GM23338 (cell line): ENCODE measurements around the gene AKAP17A. TPM values are rescaled to one million over a fixed set of nuclear protein-coding genes. Genes with fewer than 3 reads are reported as not detected.

Experiments
- ATAC-seq: fragments of 200-7000 bp; cut with Tn5 transposase; 3 replicates; pipeline ENCODE4 v1.9.1; 2020
- DNase-seq: peaks from one replicate; pipeline ENCODE4 v3.0.0-alpha.2; 2015; ENCODE audit warnings: low spot score
- H2AFZ ChIP-seq: fragments of 200-600 bp; sonication (generic); 2 replicates; pipeline ENCODE4 v1.8.0; 2016; ENCODE audit warnings: antibody characterized with exemption, mild to moderate bottlenecking, moderate library complexity
- H3F3A ChIP-seq: fragments of 200-600 bp; sonication (generic); replicated peaks from 2 replicates; pipeline ENCODE4 v1.8.0; 2017; ENCODE audit warnings: antibody characterized with exemption, mixed run types, low read depth
- H3K27ac ChIP-seq: fragments of 200-600 bp; sonication (generic); 2 replicates; pipeline ENCODE4 v1.6.1; 2016; ENCODE audit warnings: low read depth
- H3K27me3 ChIP-seq: fragments of 200-600 bp; sonication (generic); 2 replicates; pipeline ENCODE4 v1.8.0; 2016; ENCODE audit warnings: mild to moderate bottlenecking, mixed run types, moderate library complexity; ENCODE audit not compliant: insufficient read depth
- H3K36me3 ChIP-seq: fragments of 200-600 bp; sonication (generic); 2 replicates; pipeline ENCODE4 v1.8.0; 2016; ENCODE audit warnings: mild to moderate bottlenecking; ENCODE audit not compliant: insufficient read depth
- H3K4me1 ChIP-seq: fragments of 200-600 bp; sonication (generic); 2 replicates; pipeline ENCODE4 v1.8.0; 2016; ENCODE audit warnings: mild to moderate bottlenecking, moderate library complexity; ENCODE audit not compliant: insufficient read depth
- H3K4me2 ChIP-seq: fragments of 200-600 bp; sonication (generic); 2 replicates; pipeline ENCODE4 v1.7.1; 2017; ENCODE audit warnings: mixed run types
- H3K4me3 ChIP-seq: fragments of 200-600 bp; sonication (generic); 2 replicates; pipeline ENCODE4 v1.6.1; 2016; ENCODE audit warnings: mixed run types
- H3K79me2 ChIP-seq: fragments of 200-600 bp; sonication (generic); replicated peaks from 2 replicates; pipeline ENCODE4 v1.8.0; 2017; ENCODE audit warnings: mild to moderate bottlenecking; ENCODE audit not compliant: insufficient read depth
- H3K9me2 ChIP-seq: fragments of 200-600 bp; sonication (generic); 2 replicates; pipeline ENCODE4 v1.8.0; 2017; ENCODE audit not compliant: insufficient read depth
- H4K20me1 ChIP-seq: fragments of 200-600 bp; sonication (generic); replicated peaks from 2 replicates; pipeline ENCODE4 v1.8.0; 2017; ENCODE audit warnings: mild to moderate bottlenecking; ENCODE audit not compliant: insufficient read depth
- H3K27ac Mint-ChIP-seq: 2 replicates; pipeline ENCODE4 v1.8.0; 2020; ENCODE audit warnings: inconsistent platforms, mild to moderate bottlenecking, moderate library complexity, mixed read lengths
- H3K27me3 Mint-ChIP-seq: 3 replicates; pipeline ENCODE4 v1.8.0; 2022; ENCODE audit warnings: low read depth, mild to moderate bottlenecking, moderate library complexity, mixed read lengths, inconsistent platforms; ENCODE audit not compliant: insufficient read depth, poor library complexity
- H3K36me3 Mint-ChIP-seq: 3 replicates; pipeline ENCODE4 v1.8.0; 2021; ENCODE audit warnings: low read depth, mild to moderate bottlenecking, inconsistent platforms, moderate library complexity, mixed read lengths
- H3K4me1 Mint-ChIP-seq: 3 replicates; pipeline ENCODE4 v1.8.0; 2020; ENCODE audit warnings: mild to moderate bottlenecking, inconsistent platforms, mixed read lengths
- H3K4me3 Mint-ChIP-seq: 3 replicates; pipeline ENCODE4 v1.8.0; 2021; ENCODE audit warnings: moderate library complexity, mild to moderate bottlenecking, inconsistent platforms, mixed read lengths
- H3K9me3 Mint-ChIP-seq: 3 replicates; pipeline ENCODE4 v1.8.0; 2020; ENCODE audit warnings: moderate library complexity, mild to moderate bottlenecking, inconsistent platforms, mixed read lengths
- CREB1 ChIP-seq: fragments of 250-450 bp; sonication (Bioruptor Pico); IDR thresholded peaks from 2 replicates; pipeline ENCODE4 v1.5.0; 2020; ENCODE audit warnings: low read depth, mild to moderate bottlenecking, moderate library complexity
- EZH2phosphoT487 ChIP-seq: fragments of 200-600 bp; sonication (generic); IDR thresholded peaks from one replicate; pipeline ENCODE4 v1.8.1; 2018; ENCODE audit warnings: antibody characterized with exemption; ENCODE audit not compliant: unreplicated experiment
- JUNB ChIP-seq: IDR thresholded peaks from one replicate; pipeline ENCODE4 v1.6.1; 2016; ENCODE audit warnings: antibody characterized with exemption; ENCODE audit not compliant: unreplicated experiment
- NANOG ChIP-seq: IDR thresholded peaks from 2 replicates; pipeline ENCODE4 v1.6.1; 2016; ENCODE audit warnings: antibody characterized with exemption, borderline replicate concordance
- POLR2AphosphoS5 ChIP-seq: IDR thresholded peaks from 2 replicates; pipeline ENCODE4 v1.6.1; 2016; ENCODE audit warnings: antibody characterized with exemption, low read depth
- STAT1 ChIP-seq: IDR thresholded peaks from one replicate; pipeline ENCODE4 v1.6.1; 2016; ENCODE audit warnings: antibody characterized with exemption; ENCODE audit not compliant: unreplicated experiment
- polyA plus RNA-seq: library from polyadenylated mRNA; unstranded; fragments of >200 nt; fragmentation: Nextera tagmentation; extraction: Ambion mirVana; gene quantifications from 2 replicates; pipeline ENCODE4 v1.2.1, GENCODE V29; 2016
- total RNA-seq: library from RNA; depleted of rRNA; stranded (reverse); fragments of >200 nt; shearing (Covaris generic); gene quantifications from 2 replicates; pipeline ENCODE4 v1.2.3, GENCODE V29; 2014
- TF ChIP-seq, protein P1 (sequence below): IDR thresholded peaks from one replicate; pipeline ENCODE4 v1.6.1; 2018; ENCODE audit warnings: antibody characterized with exemption; ENCODE audit not compliant: unreplicated experiment
- TF ChIP-seq, protein P2 (sequence below), 2 experiments: fragments of 200-600 bp in 1 of 2; sonication (generic) in 1 of 2; conservative IDR thresholded peaks; 2 replicates each; pipeline versions ENCODE4 v1.5.1 to v1.6.1; 2016 to 2017; ENCODE audit warnings: antibody characterized with exemption in 2 of 2, low read depth in 2 of 2, mild to moderate bottlenecking in 2 of 2, moderate library complexity in 1 of 2
- TF ChIP-seq, protein P3 (sequence below): IDR thresholded peaks from 2 replicates; pipeline ENCODE4 v1.6.1; 2016; ENCODE audit warnings: antibody characterized with exemption

The AKAP17A gene
- total and polyA plus RNA-seq, 2 experiments from 2014 or later: 27.6 to 64.3 TPM

DNA sequence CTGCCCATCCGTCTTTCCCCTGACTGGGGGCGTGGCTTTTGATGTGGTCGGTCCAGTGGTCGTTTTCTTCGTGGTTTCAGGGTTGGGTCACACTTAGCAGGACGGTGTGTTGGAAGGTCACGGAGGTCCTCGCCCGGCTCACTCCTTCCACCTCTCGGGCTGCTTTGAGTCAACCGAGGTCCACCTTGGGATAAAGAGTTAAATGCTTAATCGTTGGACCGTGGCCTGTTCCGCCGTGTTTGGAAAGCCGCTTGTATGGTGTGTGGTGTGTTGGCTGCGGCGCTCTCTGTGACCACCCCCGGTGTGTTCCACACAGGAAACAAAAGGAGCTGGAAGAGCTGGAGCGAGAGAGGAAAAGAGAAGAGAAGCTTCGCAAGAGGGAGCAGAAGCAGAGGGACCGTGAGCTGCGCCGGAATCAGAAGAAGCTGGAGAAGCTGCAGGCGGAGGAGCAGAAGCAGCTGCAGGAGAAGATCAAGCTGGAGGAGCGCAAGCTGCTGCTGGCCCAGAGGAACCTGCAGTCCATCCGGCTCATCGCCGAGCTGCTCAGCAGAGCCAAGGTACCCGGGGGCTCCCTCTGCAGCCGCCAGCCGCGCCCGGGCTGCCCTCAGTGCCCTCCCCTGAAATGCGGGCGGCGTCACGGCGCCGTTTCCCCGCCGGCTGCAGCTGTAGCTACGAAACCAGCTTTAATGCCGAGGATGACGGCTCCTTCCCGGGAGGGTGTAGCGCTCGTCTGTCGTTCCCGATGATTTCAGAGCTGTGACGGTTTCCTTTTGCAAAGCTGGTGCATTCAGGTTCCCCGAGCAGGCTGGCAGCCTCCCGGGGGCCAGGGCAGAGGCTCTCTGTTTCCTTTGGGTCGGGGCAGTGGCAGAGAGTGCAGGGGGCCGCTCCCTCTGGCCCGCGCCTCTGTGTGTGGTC is 7.7 kb downstream of the AKAP17A start:
- Histone ChIP-seq H3F3A (no peaks in the 10 kb centered on the region), H3K27ac (no peak overlapping the region), H2AFZ (no peak overlapping the region), H3K9me2 (no peaks in the 10 kb centered on the region), H3K27me3 (no peaks in the 10 kb centered on the region), H3K4me2 (no peak overlapping the region), H3K4me3 (no peak overlapping the region), H3K4me1 (no peaks in the 10 kb centered on the region), H3K79me2 (peaks cover 34% of the 10 kb centered on the region), H4K20me1 (no peaks in the 10 kb centered on the region; the same call in none of the 2 replicates), H3K36me3 (peaks cover 11% of the 10 kb centered on the region)
- no peaks in the 10 kb centered on the region; the same call in 2 of the 3 replicates for H3K4me1 Mint-ChIP-seq
- no peak for TF ChIP-seq NANOG
- no peak for TF ChIP-seq EZH2phosphoT487
- TF ChIP-seq, protein P1, sequence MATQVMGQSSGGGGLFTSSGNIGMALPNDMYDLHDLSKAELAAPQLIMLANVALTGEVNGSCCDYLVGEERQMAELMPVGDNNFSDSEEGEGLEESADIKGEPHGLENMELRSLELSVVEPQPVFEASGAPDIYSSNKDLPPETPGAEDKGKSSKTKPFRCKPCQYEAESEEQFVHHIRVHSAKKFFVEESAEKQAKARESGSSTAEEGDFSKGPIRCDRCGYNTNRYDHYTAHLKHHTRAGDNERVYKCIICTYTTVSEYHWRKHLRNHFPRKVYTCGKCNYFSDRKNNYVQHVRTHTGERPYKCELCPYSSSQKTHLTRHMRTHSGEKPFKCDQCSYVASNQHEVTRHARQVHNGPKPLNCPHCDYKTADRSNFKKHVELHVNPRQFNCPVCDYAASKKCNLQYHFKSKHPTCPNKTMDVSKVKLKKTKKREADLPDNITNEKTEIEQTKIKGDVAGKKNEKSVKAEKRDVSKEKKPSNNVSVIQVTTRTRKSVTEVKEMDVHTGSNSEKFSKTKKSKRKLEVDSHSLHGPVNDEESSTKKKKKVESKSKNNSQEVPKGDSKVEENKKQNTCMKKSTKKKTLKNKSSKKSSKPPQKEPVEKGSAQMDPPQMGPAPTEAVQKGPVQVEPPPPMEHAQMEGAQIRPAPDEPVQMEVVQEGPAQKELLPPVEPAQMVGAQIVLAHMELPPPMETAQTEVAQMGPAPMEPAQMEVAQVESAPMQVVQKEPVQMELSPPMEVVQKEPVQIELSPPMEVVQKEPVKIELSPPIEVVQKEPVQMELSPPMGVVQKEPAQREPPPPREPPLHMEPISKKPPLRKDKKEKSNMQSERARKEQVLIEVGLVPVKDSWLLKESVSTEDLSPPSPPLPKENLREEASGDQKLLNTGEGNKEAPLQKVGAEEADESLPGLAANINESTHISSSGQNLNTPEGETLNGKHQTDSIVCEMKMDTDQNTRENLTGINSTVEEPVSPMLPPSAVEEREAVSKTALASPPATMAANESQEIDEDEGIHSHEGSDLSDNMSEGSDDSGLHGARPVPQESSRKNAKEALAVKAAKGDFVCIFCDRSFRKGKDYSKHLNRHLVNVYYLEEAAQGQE: no peak
- TF ChIP-seq, protein P2, sequence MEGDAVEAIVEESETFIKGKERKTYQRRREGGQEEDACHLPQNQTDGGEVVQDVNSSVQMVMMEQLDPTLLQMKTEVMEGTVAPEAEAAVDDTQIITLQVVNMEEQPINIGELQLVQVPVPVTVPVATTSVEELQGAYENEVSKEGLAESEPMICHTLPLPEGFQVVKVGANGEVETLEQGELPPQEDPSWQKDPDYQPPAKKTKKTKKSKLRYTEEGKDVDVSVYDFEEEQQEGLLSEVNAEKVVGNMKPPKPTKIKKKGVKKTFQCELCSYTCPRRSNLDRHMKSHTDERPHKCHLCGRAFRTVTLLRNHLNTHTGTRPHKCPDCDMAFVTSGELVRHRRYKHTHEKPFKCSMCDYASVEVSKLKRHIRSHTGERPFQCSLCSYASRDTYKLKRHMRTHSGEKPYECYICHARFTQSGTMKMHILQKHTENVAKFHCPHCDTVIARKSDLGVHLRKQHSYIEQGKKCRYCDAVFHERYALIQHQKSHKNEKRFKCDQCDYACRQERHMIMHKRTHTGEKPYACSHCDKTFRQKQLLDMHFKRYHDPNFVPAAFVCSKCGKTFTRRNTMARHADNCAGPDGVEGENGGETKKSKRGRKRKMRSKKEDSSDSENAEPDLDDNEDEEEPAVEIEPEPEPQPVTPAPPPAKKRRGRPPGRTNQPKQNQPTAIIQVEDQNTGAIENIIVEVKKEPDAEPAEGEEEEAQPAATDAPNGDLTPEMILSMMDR (conservative IDR thresholded peaks at IDR 0.05; ENCODE audit: low read depth in 2 of 2): no peak
- DNase-seq (no peak), ATAC-seq (no peak)
- no peak overlapping the region; the same call in 2 of the 3 replicates for H3K4me3 Mint-ChIP-seq
- H3K27me3 Mint-ChIP-seq: peaks cover 10% of the 10 kb centered on the region
- peaks cover 52% of the 10 kb centered on the region for H3K9me3 Mint-ChIP-seq
- peaks cover 66% of the 10 kb centered on the region for H3K36me3 Mint-ChIP-seq
- H3K27ac Mint-ChIP-seq: no peak overlapping the region

DNA sequence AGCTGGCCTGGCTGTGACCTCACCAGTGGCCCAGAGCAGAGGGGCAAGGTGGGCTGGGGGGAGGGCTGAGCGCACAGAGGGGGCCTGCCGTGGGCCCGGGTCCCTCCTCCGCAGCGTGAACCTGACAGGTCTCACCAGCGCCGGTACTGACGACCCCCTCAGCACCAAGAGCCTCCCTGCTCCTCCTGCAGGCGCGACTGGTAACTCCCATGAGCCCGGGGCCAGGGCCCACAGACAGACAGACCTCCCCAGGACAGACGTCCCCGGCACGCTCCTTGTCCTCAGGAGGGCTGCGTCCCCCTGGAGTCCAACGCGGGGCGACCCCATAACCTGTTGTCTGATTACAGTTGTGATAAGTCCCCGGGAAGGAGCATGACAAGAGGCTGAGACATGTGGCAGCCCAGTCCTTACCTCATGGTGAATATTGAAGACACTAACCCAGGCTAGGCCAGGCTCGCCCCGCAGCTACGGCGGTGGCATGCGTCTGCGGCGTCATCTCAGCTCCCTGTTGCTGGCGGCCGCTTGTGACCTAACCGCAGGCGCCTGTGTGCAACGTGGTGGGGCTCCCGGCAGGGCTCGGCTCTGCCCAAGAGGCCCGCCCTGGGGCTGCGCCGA is 8.5 kb downstream of the AKAP17A start:
- H3K4me1 Mint-ChIP-seq: no peaks in the 10 kb centered on the region; the same call in 2 of the 3 replicates
- Histone ChIP-seq H3K79me2 (peaks cover 27% of the 10 kb centered on the region), H3K9me2 (no peaks in the 10 kb centered on the region), H3F3A (no peaks in the 10 kb centered on the region), H3K27ac (no peak overlapping the region), H3K4me3 (no peak overlapping the region), H3K4me1 (no peaks in the 10 kb centered on the region), H3K4me2 (no peak overlapping the region), H3K36me3 (peaks cover 11% of the 10 kb centered on the region), H2AFZ (no peak overlapping the region), H3K27me3 (no peaks in the 10 kb centered on the region), H4K20me1 (no peaks in the 10 kb centered on the region; the same call in none of the 2 replicates)
- DNase-seq (no peak), ATAC-seq (no peak)
- no peak overlapping the region for H3K4me3 Mint-ChIP-seq
- peaks cover 69% of the 10 kb centered on the region for H3K36me3 Mint-ChIP-seq
- H3K27ac Mint-ChIP-seq: no peak overlapping the region
- H3K9me3 Mint-ChIP-seq: peaks cover 57% of the 10 kb centered on the region
- H3K27me3 Mint-ChIP-seq: peaks cover 11% of the 10 kb centered on the region
- TF ChIP-seq JUNB: no peak
- TF ChIP-seq STAT1: no peak
- TF ChIP-seq POLR2AphosphoS5: no peak
- TF ChIP-seq, protein P3, sequence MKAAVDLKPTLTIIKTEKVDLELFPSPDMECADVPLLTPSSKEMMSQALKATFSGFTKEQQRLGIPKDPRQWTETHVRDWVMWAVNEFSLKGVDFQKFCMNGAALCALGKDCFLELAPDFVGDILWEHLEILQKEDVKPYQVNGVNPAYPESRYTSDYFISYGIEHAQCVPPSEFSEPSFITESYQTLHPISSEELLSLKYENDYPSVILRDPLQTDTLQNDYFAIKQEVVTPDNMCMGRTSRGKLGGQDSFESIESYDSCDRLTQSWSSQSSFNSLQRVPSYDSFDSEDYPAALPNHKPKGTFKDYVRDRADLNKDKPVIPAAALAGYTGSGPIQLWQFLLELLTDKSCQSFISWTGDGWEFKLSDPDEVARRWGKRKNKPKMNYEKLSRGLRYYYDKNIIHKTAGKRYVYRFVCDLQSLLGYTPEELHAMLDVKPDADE: no peak
- no peak for TF ChIP-seq CREB1
- TF ChIP-seq, protein P2 (conservative IDR thresholded peaks at IDR 0.05; ENCODE audit: low read depth in 2 of 2): no peak
- TF ChIP-seq, protein P1: no peak
